ENCODE results near the gene VSIG1.

Gene VSIG1

DNA sequence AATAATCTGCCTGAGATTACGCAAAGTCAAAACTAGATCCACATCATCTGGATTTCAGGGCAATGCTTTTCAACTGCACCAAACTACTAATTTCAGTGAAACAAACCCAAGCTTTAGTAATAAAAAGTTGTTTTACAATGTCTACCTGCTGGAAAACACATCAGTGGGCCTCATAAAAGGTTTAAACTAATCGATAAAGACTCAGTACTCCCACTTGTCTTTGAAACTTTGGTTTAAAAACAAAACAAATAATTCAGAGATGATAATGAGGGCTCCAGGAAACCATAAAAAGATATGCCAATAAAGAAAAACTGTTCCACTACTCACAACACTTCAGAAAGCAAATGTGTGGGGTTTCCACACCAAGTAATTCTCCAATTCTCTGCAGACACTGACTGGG, 36.2 kb downstream of the VSIG1 start:
- no peak for DNase-seq (ENCODE audit: low read depth in 2 of 2)
- TF ChIP-seq CTCF (IDR thresholded peaks at IDR 0.05; ENCODE audit: low read depth, low read length), result no peak
- H3K4me3 ChIP-seq (replicated peaks in 1 of 2; ENCODE audit: low read depth in 2 of 2, low read length in 2 of 2), result no peak overlapping the region

DNA sequence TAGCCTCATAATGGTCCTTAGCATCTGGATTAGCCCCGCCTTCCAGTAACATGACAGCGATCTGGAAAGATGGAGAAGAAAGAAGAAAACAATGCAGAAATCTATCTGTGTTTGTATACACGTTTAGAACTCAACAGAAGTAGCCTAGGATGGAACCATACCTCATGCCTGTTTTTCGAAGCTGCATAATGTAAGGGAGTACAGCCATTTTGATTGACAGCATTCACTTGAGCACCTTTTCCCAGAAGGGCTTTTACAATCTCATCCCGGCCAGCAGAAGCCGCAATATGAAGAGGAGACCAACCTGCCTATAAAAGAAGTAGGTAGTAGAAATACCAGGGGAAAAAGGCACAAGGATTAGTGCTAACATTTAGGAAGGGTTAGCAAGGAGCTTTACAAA, 42.9 kb downstream of the VSIG1 start:
- no peak for TF ChIP-seq CTCF (IDR thresholded peaks at IDR 0.05; ENCODE audit: low read depth, low read length)
- DNase-seq (ENCODE audit: low read depth in 2 of 2), result no peak
- no peak overlapping the region for H3K4me3 ChIP-seq (replicated peaks in 1 of 2; ENCODE audit: low read depth in 2 of 2, low read length in 2 of 2)

DNA sequence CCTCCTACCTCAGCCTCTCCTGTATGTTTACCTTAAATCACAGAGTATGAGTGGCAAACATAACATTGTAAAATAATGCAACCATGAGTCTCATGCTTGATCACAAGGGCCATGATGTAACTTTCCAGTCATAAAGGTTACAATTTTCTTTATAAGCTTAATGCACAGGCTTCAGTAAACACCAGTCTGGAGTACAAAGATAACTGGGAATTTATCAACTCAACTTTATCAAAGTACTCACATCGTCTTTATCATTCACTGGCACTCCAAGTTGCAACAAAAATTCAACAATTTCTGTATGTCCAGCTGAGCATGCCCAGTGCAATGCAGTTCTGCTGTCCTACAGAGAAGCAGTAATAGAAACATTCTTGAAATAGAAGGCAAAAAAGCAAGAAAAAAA, 43.6 kb downstream of the VSIG1 start:
- no peak for DNase-seq (ENCODE audit: low read depth in 2 of 2)
- H3K4me3 ChIP-seq (replicated peaks in 1 of 2; ENCODE audit: low read depth in 2 of 2, low read length in 2 of 2), result no peak overlapping the region
- TF ChIP-seq CTCF (IDR thresholded peaks at IDR 0.05; ENCODE audit: low read depth, low read length), result no peak

- DNase-seq (ENCODE audit: low read depth in 2 of 2), result peak; percentile 32 to 54
- TF ChIP-seq CTCF (IDR thresholded peaks at IDR 0.05; ENCODE audit: low read depth, low read length), result no peak
- peak overlapping the region; percentile 58 to 65 for H3K4me3 ChIP-seq (replicated peaks in 1 of 2; ENCODE audit: low read depth in 2 of 2, low read length in 2 of 2)
Observed at GRCh38 chrX:108090491-108091263, 45.8 kb downstream of the VSIG1 start.

GRCh38 chrX:108091264-108091877, 46.5 kb downstream of the VSIG1 start, which contains the start of the genes ATG4A and PSMD10:
Gene ATG4A, plus strand, starts transcription at chrX:108091778. Its CDS starts 49 bp downstream, at chrX:108091827.
Gene PSMD10, minus strand, starts transcription at chrX:108091542. Its CDS starts 22 bp downstream, at chrX:108091520.
- peak; percentile 96 for DNase-seq (ENCODE audit: low read depth in 2 of 2)
- TF ChIP-seq CTCF (IDR thresholded peaks at IDR 0.05; ENCODE audit: low read depth, low read length), result no peak
- H3K4me3 ChIP-seq (replicated peaks in 1 of 2; ENCODE audit: low read depth in 2 of 2, low read length in 2 of 2), result peak within 1 kb of the TSS; percentile 65 to 72

GRCh38 chrX:108091878-108092291, 47.0 kb downstream of the VSIG1 start:
- no peak for TF ChIP-seq CTCF (IDR thresholded peaks at IDR 0.05; ENCODE audit: low read depth, low read length)
- no peak for DNase-seq (ENCODE audit: low read depth in 2 of 2)
- H3K4me3 ChIP-seq (replicated peaks in 1 of 2; ENCODE audit: low read depth in 2 of 2, low read length in 2 of 2), result peak overlapping the region; percentile 65 to 72
